Activated naive CD8-positive, alpha-beta T cell treated with anti-CD3 and anti-CD28 coated beads, Interleukin-2, amount 50 U/mL, for 16 hours (primary cell): ENCODE results near the gene LRRC37A2.
"Not testable (repeated sequence)": the region's sequence is repeated elsewhere in the genome, so short reads cannot be mapped to it uniquely, and the experiment has no call there.

Source experiments
- DNase-seq: peaks from one replicate; pipeline ENCODE4 v3.0.0-alpha.2; 2020; ENCODE audit warnings: low read depth, low spot score

LRRC37A2 gene

DNA sequence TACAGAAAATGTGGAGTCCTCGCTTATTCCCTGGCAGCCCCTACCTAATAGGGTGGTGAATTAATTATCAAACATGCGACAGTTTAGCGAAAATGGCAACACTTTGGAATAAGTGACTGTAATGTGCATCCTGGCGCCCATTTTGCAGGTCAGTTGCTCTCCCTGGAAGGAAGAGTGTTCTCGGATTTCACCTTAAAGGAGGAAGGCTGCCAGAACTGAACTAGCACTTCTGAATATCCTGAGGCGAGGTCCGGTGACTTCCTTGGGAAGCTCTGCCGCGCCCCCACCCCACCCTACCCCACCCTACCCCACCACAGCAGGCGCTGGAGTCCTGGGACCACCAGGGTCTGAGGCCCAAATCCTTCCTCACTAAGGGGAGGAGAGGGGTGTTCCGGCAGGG lies at the start of gene LRRC37A2:
LRRC37A2 (plus strand) TSS at position 301 of the 400 bp plus-strand sequence. CDS start 245 bp downstream, outside the sequence.
- not testable (repeated sequence) for DNase-seq

DNA sequence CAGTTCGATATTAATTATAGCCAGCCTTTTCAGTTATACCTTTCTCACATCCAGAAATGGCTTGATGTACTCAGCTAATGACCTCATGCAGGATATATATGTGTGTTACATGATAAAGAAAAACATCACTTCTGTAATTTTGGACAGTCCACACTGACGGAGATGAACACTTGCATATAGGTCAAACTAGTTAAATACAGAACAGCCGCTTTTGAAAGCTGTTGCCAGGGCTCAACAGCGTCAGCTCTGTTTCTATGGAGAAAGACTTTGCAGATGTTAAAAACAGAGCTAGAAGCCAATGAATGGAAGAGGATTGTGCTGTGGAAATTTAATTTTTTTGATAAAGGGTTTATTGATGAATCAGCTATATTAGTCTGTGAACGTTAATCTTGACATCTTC lies 44.6 kb upstream of the LRRC37A2 start:
- DNase-seq: not testable (repeated sequence)

DNA sequence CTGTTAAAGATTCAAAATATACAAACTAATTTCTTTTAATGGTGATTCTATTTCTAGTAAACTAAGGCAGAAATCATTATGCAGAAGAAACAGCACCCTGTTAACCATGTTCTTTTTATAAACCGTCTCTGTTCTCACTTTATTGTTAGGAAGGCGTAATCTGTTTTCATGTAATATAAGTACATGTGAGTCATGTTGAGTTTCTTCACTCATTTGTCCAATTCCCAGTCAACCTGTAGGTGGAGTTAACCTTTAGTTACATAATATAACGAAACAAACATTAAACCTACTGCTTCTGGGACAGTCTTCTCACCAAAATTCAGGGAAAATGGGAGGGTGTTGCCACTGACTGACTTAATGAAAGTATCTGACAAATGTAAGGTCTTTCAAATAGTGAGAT lies 37.8 kb upstream of the LRRC37A2 start:
- not testable (repeated sequence) for DNase-seq

DNA sequence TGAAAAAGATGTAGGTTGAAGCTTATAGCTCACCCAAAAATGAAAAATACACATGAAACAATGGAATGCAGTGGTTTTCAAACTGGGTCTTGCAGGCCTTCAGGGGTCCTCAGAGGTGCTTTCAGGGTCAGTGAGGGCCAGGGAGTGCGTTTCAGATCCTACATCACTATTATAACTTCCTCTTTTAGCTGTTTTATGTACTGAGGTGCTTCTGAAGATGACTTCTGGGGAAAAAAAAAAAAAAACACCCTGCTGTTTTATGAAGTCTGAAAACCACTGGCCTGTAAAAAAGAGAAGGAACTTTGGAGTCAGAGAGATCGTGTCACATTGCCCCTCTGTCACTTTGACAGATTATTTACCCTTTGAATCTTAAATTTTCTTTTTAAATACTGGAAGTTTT lies 36.7 kb upstream of the LRRC37A2 start:
- DNase-seq: not testable (repeated sequence)

DNA sequence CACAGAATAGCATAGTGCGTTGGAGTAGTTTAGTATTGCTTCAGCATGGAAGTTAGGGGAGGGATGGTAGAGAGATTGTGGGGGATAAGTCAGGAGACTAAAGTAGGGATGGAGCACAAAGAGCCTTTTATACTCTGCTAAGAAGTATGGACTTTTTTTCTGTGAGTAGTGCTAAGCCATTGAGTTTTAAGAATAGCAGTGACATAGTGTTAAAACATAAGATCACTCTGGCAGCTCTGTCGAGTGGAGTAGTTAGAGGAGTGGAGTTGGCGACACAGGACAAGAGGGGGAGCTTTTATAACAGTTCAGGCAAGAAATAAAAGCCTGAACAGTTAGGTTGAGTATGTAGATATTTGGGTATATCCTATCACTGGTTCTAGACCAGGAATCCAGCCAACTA lies 33.4 kb upstream of the LRRC37A2 start:
- DNase-seq: not testable (repeated sequence)

DNA sequence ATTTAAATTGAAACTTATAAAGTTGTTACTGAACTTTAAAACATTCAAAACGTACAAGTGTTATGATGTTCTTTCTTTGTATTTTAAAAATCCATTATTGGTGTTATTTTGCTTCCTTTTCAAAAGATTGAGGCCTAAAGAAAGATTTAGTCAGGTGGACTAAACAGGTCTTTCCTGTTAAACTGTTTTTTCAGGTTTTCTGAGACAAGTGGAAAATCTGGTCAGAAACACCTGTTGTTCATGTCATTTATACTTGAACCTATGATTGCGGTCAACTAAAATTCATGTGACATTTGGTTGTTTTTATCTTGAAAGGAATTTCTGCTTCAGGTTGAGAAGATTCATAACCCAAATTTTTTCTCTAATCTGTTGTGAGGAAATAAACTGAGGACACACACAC lies 31.0 kb upstream of the LRRC37A2 start:
- not testable (repeated sequence) for DNase-seq

DNA sequence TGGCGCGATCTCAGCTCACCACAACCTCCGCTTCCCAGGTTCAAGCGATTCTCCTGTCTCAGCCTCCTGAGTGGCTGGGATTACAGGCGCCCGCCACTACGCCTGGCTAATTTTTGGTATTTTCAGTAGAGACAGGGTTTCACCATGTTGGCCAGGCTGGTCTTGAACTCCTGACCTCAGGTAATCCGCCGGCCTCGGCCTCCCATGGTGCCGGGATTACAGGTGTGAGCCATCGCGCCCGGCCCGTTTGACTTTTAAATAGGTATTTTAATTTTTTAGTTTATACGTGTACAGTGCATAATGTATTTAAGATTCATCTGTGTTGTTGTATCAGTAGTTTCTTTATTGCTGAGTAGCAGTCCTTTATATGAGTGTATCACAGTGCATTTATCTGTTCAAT lies 20.2 kb upstream of the LRRC37A2 start:
- DNase-seq: not testable (repeated sequence)

DNA sequence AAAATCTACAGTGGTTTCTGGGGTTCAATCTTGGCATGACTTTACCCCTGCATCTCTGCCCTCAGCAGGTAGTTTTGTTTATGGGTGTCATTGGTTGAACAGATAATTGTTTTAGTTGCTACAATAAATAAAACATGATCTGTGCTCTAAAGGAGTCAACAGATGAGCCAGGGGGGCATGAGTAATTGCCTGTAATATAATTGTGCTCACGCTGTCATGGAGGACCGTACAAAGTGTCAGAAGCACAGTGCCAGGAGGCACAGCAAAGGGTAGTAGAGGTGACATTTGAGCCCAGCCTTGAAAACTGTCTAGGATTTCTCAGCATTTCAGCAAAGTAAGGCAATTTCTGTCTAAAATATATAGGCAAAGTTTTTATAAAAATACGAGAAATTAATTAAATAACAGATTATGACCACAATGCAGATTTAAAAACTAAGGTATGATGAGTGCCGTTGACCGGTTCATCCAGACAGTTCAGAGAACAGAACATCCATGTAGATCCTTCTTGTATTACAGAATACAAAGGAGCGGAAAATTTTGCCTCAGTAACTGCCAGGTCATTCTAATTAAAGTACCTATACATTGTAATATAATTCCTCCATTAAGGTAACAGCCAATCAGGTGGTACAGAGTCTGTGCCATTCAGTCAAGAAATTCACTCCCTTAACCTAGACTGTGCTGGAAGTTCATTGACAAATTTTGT lies 12.7 kb upstream of the LRRC37A2 start:
- not testable (repeated sequence) for DNase-seq

DNA sequence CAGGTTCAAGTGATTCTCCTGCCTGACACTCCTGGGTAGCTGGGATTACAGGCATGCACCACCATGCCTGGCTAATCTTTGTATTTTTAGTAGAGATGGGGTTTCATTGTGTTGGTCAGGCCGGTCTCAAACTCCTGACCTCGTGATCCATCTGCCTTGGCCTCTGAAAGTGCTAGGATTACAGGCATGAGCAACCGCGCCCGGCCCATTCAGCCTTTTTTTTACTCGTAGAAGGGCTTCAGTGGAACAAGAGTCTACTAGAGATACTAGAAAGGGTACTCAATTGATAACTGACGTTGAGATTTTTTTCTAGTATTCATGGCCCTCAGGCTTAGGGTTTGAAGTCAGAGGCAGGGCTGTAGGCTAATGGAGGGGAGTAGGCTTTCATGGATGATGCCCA lies 6.4 kb upstream of the LRRC37A2 start:
- DNase-seq: not testable (repeated sequence)

DNA sequence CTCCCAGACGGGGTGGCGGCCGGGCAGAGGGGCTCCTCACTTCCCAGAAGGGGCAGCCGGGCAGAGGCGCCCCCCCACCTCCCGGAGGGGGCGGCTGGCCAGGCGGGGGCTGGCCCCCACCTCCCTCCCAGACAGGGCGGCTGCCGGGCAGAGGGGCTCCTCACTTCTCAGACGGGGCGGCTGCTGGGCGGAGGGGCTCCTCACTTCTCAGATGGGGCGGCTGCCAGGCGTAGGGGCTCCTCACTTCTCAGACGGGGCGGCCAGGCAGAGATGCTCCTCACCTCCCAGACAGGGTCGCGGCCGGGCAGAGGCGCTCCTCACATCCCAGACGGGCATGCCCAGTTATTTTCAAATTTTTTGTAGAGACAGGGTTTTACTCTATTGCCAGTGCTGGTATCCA lies 22.4 kb downstream of the LRRC37A2 start:
- not testable (repeated sequence) for DNase-seq

DNA sequence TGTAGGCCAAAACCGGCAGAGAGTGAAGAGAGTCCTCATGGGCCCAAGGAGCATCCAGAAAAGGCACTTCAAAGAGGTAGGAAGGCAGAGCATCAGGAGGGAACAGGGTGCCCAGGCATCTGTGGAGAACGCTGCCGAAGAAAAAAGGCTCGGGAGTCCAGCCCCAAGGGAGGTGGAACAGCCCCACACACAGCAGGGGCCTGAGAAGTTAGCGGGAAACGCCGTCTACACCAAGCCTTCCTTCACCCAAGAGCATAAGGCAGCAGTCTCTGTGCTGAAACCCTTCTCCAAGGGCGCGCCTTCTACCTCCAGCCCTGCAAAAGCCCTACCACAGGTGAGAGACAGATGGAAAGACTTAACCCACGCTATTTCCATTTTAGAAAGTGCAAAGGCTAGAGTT lies 36.3 kb downstream of the LRRC37A2 start:
- not testable (repeated sequence) for DNase-seq

DNA sequence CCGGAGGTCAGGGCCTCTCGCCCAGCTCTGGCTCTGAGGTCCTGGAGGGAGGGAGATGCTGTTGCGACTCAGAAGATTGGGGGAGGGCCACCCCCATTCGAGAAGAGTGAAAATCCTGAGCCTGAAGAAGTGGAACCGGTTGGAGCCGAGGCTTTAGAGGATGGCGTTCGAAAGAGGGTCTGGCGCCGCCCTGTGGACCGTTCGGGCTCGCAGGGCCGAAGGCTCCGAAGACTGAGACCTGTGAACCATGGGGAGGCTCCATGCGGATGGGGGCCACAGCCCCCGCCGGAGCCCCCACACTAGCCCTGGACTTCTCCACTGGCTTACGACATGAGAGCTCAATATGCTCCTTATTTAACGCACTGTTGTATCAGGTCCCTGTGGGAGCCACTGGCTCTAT lies 46.9 kb downstream of the LRRC37A2 start:
- DNase-seq: not testable (repeated sequence)

DNA sequence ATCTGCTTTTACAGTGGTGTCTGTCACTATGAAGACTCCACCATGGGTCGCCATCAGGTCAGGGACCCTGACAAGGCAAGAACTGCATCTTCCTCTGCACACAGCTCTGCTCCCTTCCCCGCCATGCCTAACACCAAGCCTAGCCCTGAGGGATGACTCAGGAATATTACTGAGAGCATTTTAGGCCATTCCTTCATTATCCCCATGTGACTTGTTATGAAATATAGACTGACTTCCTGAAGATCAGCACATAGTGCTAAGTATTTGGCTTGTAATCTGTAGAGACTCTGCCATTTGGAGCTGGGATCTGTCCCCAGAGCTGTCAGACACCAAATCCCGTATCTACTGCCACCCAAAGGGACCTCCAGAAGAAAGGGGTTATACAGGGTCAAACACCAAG lies 47.8 kb downstream of the LRRC37A2 start:
- DNase-seq: not testable (repeated sequence)

DNA sequence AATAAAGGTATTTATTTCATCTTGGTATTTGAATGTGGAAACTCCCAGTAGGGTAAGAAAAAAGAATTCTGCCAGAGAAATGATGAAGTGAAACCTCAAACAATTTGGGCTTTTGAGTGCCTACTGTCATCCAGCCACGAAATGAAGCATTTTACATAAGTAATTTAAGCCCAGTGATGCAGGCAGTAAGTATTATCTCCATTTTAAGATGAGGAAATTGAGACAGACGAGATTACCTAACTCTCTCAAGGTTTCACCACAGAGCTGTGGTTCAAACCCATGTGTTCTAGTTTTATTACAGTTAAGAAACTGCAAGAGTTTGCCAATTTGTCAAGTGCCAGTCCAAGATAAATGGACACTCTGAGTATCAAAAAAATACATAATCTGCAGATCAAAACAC lies 54.0 kb downstream of the LRRC37A2 start:
- DNase-seq: not testable (repeated sequence)

DNA sequence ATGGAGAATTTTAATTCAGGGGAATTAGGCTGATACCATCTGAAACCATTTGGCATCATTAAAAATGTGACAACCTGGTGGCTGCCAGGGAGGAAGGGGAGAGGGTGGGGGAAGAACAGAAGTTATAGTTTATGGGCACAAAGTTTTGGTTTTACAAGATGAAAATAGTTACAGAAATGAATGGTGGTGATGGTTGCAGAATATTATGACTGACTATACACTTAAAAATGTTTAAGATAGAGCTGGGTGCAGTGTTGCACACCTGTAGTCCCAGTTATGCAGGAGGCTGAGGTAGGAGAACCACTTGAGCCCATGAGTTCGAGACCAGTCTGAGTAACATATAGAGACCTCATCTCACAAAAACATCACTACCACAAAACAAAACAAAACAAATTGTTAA lies 54.7 kb downstream of the LRRC37A2 start:
- not testable (repeated sequence) for DNase-seq

DNA sequence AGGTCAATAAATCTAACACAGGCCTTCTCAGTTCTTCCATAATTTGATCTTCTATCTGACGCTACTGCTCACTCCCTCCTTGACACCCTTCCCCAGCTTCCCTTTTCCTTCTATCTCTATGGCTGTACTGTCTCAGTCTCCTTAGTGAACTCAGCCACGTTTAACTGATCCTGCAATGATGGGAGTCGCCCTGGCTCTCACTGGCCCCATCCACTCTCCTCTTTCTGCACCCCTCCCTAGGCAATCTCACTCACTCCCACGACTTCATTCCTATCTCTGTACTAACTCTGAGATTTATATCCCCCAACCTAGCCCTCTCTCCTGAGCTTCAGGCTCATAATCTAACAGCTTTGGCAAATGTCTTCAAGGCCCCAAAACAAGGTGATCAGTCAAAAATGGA lies 59.5 kb downstream of the LRRC37A2 start:
- not testable (repeated sequence) for DNase-seq

DNA sequence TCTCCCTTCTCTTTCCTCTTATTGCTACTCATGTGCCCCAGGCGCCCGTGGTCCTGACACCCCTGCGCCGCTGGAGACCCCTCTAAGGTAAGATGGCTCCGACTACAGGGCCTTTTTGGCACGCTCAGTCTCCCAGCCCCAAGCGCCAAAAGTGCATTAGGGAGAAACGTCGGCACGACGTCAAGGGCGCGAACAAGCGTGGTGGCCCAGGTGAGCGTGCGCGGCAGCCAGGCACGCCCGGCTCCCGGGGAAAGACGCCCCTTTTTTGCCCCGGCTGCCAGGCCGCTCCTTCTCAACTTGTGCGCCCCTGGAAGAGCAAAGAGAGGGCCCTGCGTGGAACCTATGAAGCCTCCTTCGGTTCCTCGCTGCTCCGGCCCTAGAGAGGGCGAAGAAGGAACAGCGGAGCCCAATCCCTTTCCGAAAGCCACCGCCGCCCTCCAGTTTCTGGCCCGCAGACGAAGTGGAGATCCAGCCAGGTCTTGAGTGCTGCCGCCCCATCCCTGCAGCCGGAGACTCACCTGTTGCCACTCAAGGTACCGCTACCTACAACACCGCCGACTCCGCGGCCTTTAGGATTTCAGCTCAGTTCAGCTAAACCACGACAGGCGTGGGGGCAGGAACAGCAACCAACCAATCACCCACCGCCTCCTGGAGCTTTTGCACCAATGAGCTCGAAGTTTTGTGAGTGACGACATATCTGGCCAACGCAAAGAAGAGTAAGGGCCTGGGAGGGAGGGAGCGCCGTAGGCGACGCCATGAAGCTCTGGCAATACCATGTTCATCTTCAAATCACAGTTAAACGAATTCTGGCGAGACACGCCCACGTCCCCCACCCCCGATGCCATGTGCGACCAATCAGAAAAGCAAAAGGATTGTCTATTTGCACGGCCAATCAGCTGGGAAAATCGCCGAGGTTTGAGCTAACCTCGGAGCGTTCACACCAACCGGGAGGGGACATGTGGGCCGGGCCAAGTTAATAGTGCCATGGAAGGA lies 67.1 kb downstream of the LRRC37A2 start, which contains the start of gene ARL17A:
ARL17A (minus strand) TSS at position 609 of the 993 bp plus-strand sequence. CDS start 3,369 bp downstream, outside the sequence.
- DNase-seq: peak; percentile 51

DNA sequence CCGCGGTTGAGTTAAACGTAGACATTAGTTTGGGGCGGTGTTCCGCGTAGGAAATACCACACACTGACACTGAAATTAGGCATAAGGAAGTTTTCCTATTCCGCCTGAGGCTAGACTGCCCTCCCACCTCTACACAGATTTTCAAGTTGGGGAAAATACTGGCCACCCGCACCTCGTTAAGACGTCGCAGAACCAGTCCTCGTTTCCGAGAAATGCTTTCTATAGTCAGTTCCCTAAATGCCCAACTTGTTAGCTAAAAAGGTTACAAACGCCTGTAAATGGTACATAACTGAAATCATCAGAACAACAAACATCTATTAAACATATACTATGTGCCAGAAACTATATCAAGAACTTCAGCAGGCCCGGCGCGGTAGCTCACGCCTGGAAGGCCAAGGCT lies 67.8 kb downstream of the LRRC37A2 start:
- DNase-seq: not testable (repeated sequence)

DNA sequence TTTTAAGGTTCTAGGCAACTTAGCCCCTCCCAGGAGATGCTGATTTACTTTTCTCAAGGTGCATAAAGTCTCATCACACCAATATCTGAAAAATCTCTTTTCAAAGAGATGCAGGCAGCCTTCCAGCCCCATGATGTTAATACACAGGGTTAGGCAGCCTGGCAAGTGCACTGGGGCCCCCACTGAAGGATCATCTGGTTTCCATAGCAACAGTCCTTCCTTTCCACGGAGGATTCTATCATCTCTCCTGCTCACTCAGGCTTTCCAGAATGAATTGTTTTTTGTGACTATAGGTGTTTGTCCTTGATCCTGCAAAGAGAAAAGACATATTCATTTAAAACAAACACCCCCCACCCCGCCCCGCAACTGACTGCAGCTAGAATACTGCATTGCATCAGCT lies 73.2 kb downstream of the LRRC37A2 start:
- not testable (repeated sequence) for DNase-seq

DNA sequence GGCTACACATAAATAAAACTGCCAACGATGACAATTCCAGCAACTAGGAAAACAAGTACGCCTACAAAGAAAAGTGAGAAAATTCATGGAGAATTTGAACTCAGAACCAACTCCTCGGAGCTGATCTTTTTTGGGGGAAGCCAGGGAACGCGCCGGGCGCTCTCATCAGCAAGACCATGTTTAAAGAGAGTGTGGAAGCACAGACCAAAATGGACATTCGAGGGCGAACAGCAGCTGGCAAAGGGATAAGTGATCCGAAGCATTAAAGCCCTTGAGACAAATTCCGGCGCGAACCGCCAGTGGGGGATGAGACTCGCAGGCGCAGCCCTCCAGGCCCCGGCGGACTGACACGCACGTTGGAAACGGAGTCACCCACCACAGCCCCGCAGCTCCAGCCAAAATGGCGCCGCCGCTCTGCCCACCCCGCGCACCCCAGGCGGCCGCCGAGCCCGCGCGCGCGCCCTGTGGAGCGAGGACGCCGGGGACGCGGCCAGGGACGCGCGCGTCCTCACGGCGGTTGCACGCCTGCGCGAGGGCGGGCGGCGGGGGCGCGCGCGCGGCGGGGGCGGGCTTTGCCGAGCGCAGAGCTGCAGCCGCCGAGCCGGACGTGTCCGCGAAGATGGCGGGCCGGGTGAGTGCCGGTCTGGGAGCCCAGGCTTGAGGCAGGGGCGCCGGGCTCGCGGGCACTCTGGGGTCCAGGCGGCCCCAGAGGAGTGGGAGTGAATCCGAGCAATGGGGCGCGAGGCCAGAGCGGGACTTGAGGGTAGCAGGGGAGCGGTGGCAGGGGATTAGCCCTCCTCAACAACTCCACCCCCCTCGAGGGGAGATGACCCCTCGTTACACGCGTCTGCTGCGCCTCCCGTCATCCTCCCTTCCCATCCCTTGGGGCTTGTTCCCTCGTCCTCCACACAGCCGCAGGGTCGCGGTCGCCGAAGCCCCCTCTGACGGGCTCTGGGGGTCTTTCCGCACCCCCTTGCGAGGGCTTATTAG lies 78.2 kb downstream of the LRRC37A2 start, which contains the start of gene NSF:
NSF (plus strand) TSS at position 513 of the 990 bp plus-strand sequence; CDS start at position 620, 107 bp downstream.
- DNase-seq: not testable (repeated sequence)

DNA sequence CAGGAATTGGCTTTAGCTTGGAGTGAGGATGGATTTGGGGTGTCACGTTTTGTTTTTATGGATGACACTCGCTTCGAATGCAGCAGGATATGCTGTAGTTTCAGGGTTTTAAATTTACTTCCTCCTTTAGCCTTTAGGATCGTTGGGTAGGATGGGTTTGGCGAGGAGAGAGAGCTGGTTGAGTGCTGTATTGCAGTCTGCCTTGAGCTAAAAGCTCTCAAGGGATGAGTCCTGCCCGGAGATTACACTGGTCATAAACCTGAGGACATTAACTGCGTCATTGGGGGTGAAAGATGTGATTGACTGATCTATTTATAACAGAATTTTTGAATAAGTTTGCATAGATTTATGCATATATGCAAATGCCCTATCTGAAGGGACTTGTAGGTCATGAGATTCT lies 79.1 kb downstream of the LRRC37A2 start:
- not testable (repeated sequence) for DNase-seq
